ENCODE results near the gene MON1B. TPM values are rescaled to one million over a fixed set of nuclear protein-coding genes. Genes with fewer than 3 reads are reported as not detected.

MON1B gene
- total and polyA plus RNA-seq, 2 of the 13 experiments (the other 11 are each of a cell fraction or from before 2014, with no cell fraction given): 13.4 to 15.6 TPM

DNA sequence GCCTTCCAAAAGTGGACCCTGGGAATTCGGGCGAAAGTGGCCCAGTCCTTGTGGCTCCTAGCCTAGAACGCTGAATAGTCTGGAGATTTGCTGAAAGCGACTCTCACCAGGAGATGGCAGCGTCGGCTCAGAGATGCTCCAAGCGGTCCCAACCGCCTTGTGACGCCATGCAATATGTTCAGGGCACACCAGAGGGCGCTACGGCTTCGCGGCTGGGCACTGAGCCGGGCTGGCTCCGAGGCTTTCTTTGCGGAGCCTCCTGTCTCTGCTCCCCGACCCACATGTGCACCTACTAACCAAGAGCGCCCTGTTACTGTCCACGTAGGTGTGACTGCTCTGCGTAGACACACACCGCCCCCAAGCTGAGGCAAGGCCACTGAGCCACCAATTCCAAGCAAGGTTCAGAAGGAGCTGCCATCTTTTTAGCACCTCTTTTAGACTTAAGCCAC lies 45.1 kb downstream of the MON1B start (continued):
- TF ChIP-seq ZNF607 (CRISPR knock-in tag; IDR thresholded peaks at IDR 0.05; ENCODE audit: borderline replicate concordance) (peak; percentile 93), ZNF430 (CRISPR knock-in tag; IDR thresholded peaks at IDR 0.05) (no peak), GATA4 (IDR thresholded peaks at IDR 0.05; ENCODE audit: borderline replicate concordance, low read depth) (no peak), ATM (IDR thresholded peaks at IDR 0.05; ENCODE audit: borderline replicate concordance) (no peak), KAT8 (CRISPR knock-in tag; IDR thresholded peaks at IDR 0.05) (peak; percentile 60; the same call in 1 of the 2 replicates), MYC (CRISPR knock-in tag; IDR thresholded peaks at IDR 0.05; ENCODE audit: borderline replicate concordance) (peak; percentile 60; the same call in 1 of the 2 replicates), ESRRA (CRISPR knock-in tag; IDR thresholded peaks at IDR 0.05; ENCODE audit: low read depth) (no peak), ZNF232 (CRISPR knock-in tag; IDR thresholded peaks at IDR 0.05; ENCODE audit: borderline replicate concordance) (peak; percentile 80; the same call in 1 of the 2 replicates), PHF20 (CRISPR knock-in tag; IDR thresholded peaks at IDR 0.05) (no peak), HNF4A (CRISPR knock-in tag; IDR thresholded peaks at IDR 0.05) (no peak), ONECUT2 (CRISPR knock-in tag; IDR thresholded peaks at IDR 0.05) (no peak), ZNF775 (CRISPR knock-in tag; IDR thresholded peaks at IDR 0.05; ENCODE audit: borderline replicate concordance) (no peak), NKX3-1 (CRISPR knock-in tag; IDR thresholded peaks at IDR 0.05) (peak; percentile 49; the same call in 1 of the 2 replicates), POLR2G (IDR thresholded peaks at IDR 0.05; ENCODE audit: low read depth, low read length) (no peak), ZSCAN12 (CRISPR knock-in tag; IDR thresholded peaks at IDR 0.05) (no peak), ZNF460 (CRISPR knock-in tag; IDR thresholded peaks at IDR 0.05; ENCODE audit: borderline replicate concordance) (no peak), GTF3A (CRISPR knock-in tag; conservative IDR thresholded peaks at IDR 0.05) (no peak), ZSCAN25 (CRISPR knock-in tag; IDR thresholded peaks at IDR 0.05) (peak; percentile 19; the same call in 1 of the 2 replicates), DMAP1 (CRISPR knock-in tag; IDR thresholded peaks at IDR 0.05) (no peak), SRSF1 (optimal IDR thresholded peaks at IDR 0.05; ENCODE audit: low read depth, low read length) (no peak), KDM3A (CRISPR knock-in tag; IDR thresholded peaks at IDR 0.05; ENCODE audit: low read depth) (peak; percentile 96)
- TF ChIP-seq, protein P1, sequence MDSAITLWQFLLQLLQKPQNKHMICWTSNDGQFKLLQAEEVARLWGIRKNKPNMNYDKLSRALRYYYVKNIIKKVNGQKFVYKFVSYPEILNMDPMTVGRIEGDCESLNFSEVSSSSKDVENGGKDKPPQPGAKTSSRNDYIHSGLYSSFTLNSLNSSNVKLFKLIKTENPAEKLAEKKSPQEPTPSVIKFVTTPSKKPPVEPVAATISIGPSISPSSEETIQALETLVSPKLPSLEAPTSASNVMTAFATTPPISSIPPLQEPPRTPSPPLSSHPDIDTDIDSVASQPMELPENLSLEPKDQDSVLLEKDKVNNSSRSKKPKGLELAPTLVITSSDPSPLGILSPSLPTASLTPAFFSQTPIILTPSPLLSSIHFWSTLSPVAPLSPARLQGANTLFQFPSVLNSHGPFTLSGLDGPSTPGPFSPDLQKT (CRISPR knock-in tag; IDR thresholded peaks at IDR 0.05; ENCODE audit: borderline replicate concordance): no peak
- TF ChIP-seq, protein P2, sequence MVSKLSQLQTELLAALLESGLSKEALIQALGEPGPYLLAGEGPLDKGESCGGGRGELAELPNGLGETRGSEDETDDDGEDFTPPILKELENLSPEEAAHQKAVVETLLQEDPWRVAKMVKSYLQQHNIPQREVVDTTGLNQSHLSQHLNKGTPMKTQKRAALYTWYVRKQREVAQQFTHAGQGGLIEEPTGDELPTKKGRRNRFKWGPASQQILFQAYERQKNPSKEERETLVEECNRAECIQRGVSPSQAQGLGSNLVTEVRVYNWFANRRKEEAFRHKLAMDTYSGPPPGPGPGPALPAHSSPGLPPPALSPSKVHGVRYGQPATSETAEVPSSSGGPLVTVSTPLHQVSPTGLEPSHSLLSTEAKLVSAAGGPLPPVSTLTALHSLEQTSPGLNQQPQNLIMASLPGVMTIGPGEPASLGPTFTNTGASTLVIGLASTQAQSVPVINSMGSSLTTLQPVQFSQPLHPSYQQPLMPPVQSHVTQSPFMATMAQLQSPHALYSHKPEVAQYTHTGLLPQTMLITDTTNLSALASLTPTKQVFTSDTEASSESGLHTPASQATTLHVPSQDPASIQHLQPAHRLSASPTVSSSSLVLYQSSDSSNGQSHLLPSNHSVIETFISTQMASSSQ (IDR thresholded peaks at IDR 0.05; ENCODE audit: low read depth): no peak
- TF ChIP-seq, protein P2 (CRISPR knock-in tag; IDR thresholded peaks at IDR 0.05; ENCODE audit: borderline replicate concordance): no peak
- TF ChIP-seq, protein P3, sequence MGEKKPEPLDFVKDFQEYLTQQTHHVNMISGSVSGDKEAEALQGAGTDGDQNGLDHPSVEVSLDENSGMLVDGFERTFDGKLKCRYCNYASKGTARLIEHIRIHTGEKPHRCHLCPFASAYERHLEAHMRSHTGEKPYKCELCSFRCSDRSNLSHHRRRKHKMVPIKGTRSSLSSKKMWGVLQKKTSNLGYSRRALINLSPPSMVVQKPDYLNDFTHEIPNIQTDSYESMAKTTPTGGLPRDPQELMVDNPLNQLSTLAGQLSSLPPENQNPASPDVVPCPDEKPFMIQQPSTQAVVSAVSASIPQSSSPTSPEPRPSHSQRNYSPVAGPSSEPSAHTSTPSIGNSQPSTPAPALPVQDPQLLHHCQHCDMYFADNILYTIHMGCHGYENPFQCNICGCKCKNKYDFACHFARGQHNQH (CRISPR knock-in tag; IDR thresholded peaks at IDR 0.05): peak; percentile 79; the same call in 1 of the 2 replicates
- TF ChIP-seq, protein P4, sequence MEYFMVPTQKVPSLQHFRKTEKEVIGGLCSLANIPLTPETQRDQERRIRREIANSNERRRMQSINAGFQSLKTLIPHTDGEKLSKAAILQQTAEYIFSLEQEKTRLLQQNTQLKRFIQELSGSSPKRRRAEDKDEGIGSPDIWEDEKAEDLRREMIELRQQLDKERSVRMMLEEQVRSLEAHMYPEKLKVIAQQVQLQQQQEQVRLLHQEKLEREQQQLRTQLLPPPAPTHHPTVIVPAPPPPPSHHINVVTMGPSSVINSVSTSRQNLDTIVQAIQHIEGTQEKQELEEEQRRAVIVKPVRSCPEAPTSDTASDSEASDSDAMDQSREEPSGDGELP (IDR thresholded peaks at IDR 0.05; ENCODE audit: borderline replicate concordance, low read depth): no peak
